SJSA1 (cell line): ENCODE data around the gene TRIM69. TPM values are rescaled to one million over a fixed set of nuclear protein-coding genes. Genes with fewer than 3 reads are reported as not detected.

Experiments
- DNase-seq, 2 experiments: peaks; one replicate each; pipeline ENCODE4 v3.0.0-alpha.2; 2015 to 2020; ENCODE audit warnings: low spot score in 2 of 2, low read depth in 1 of 2
- H3K27ac ChIP-seq: fragments of 250-450 bp; sonication (Bioruptor Pico); 2 replicates; pipeline ENCODE4 v1.5.1; 2020; ENCODE audit warnings: mild to moderate bottlenecking, moderate library complexity
- H3K27me3 ChIP-seq: fragments of 250-450 bp; sonication (Bioruptor Pico); replicated peaks from 2 replicates; pipeline ENCODE4 v1.5.1; 2020; ENCODE audit warnings: mild to moderate bottlenecking, moderate library complexity
- H3K36me3 ChIP-seq: fragments of 250-450 bp; sonication (Bioruptor Pico); 2 replicates; pipeline ENCODE4 v1.5.1; 2020; ENCODE audit warnings: mild to moderate bottlenecking
- H3K4me1 ChIP-seq: fragments of 250-450 bp; sonication (Bioruptor Pico); replicated peaks from 2 replicates; pipeline ENCODE4 v1.6.1; 2021; ENCODE audit warnings: mild to moderate bottlenecking
- H3K4me3 ChIP-seq: fragments of 250-450 bp; sonication (Bioruptor Pico); 2 replicates; pipeline ENCODE4 v1.5.1; 2020; ENCODE audit warnings: mild to moderate bottlenecking
- H3K9me3 ChIP-seq: fragments of 250-450 bp; sonication (Bioruptor Pico); replicated peaks from 2 replicates; pipeline ENCODE4 v1.5.1; 2020; ENCODE audit warnings: mild to moderate bottlenecking
- total RNA-seq: library from RNA; depleted of rRNA; stranded (reverse); fragments of >200 nt; shearing (Covaris generic); gene quantifications from 2 replicates; pipeline ENCODE4 v1.2.3, GENCODE V29; 2014; rRNA removed

The TRIM69 gene
- total RNA-seq, 1 experiment from 2014 or later, result 9.1 TPM

DNA sequence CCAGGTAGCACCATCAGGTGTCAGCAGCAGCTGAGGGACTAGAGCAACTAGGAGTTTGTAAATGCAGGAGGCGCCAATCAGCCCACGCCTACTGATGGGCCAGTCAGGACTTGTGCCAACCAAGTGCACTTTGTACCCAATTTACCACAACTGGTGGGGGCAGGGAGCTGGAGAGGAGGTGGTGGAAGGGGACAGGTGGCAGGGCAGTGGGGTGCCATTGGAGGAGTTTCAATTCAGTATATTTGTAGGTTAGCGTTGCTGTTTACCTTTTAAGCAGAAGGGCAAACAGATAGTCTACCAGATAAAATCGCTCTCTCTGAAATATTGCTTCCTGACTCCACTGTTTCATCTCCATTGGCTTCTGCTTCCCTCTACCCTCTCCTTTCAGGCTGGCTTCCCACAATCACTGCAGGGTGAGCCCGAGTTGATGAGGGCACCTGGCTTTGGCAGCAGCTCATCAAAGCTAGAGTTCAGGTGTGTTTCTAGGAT, 75.7 kb downstream of the TRIM69 start:
- H3K9me3 ChIP-seq, result no peaks in the 10 kb centered on the region
- H3K4me3 ChIP-seq, result no peak overlapping the region
- no peaks in the 10 kb centered on the region for H3K36me3 ChIP-seq
- no peak overlapping the region for H3K27ac ChIP-seq
- no peak for DNase-seq
- peaks cover 7% of the 10 kb centered on the region; the same call in 1 of the 2 replicates for H3K27me3 ChIP-seq
- H3K4me1 ChIP-seq, result no peaks in the 10 kb centered on the region

DNA sequence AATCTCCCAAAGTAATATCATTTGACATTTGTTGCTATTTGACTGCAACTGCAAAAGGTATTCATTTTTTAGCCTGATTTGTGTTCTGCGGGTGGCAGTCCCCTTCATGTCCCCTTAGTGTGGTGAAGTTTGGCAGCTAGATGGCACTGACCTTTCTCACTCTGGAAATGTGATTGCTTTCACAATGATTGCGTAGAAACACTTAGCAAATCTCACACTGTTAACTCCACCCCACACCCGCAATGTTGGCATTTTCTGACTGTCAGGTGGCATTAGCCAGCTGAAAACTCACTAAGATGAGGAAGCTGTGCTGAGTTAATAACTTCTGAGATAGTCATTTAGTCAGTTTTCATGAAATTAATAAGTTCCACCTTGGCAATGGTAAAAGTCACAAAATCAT, 76.9 kb downstream of the TRIM69 start:
- Histone ChIP-seq H3K27ac (no peak overlapping the region), H3K4me1 (no peaks in the 10 kb centered on the region), H3K27me3 (peaks cover 7% of the 10 kb centered on the region; the same call in 1 of the 2 replicates), H3K9me3 (no peaks in the 10 kb centered on the region), H3K4me3 (no peak overlapping the region), H3K36me3 (no peaks in the 10 kb centered on the region)
- DNase-seq, result no peak

Other genes starting within 250 kb of the TRIM69 start
- gene EIF3J, start 199.4 kb upstream of the TRIM69 start, total RNA-seq, result 61.6 and 66.4 TPM in 2 replicates
- gene SPG11, start 72.9 kb upstream of the TRIM69 start, total RNA-seq, result 28.9 and 36.8 TPM in 2 replicates
- 0.19 and 0.29 TPM in 2 replicates for gene PATL2, start 25.2 kb upstream of the TRIM69 start, total RNA-seq
- 7,277 and 7,743 TPM in 2 replicates for gene B2M, start 25.0 kb upstream of the TRIM69 start, total RNA-seq
- gene TERB2, start 220.2 kb downstream of the TRIM69 start, total RNA-seq, result not detected in 2 replicates